ENCODE measurements around the gene ZNF487.
"Not testable (repeated sequence)": the region's sequence is repeated elsewhere in the genome, so short reads cannot be mapped to it uniquely, and the experiment has no call there.

The ZNF487 gene

GRCh38 chr10:43436291-43437140 is at the start of gene ZNF487:
Gene ZNF487 (plus strand): TSS chr10:43437111. CDS start chr10:43475814, 38,703 bp downstream.
- DNase-seq = peak; percentile 71

GRCh38 chr10:43387678-43388032 is 49.3 kb upstream of the ZNF487 start:
- no peak for DNase-seq

GRCh38 chr10:43389867-43390266 is 47.0 kb upstream of the ZNF487 start:
- no peak for DNase-seq

GRCh38 chr10:43390333-43390732 is 46.6 kb upstream of the ZNF487 start:
- no peak for DNase-seq

GRCh38 chr10:43390759-43391158 is 46.2 kb upstream of the ZNF487 start:
- no peak for DNase-seq

- no peak for DNase-seq
Observed at GRCh38 chr10:43391496-43391895, 45.4 kb upstream of the ZNF487 start.

GRCh38 chr10:43392748-43393147 is 44.2 kb upstream of the ZNF487 start:
- no peak for DNase-seq

GRCh38 chr10:43393186-43393585 is 43.7 kb upstream of the ZNF487 start:
- not testable (repeated sequence) for DNase-seq

GRCh38 chr10:43393606-43394360 is 43.1 kb upstream of the ZNF487 start:
- DNase-seq = no peak

GRCh38 chr10:43394868-43395267 is 42.0 kb upstream of the ZNF487 start:
- no peak for DNase-seq

GRCh38 chr10:43395571-43396060 is 41.3 kb upstream of the ZNF487 start:
- no peak for DNase-seq

- DNase-seq = peak; percentile 71
Observed at GRCh38 chr10:43396061-43396927, 40.6 kb upstream of the ZNF487 start.

GRCh38 chr10:43396928-43397624 is 39.8 kb upstream of the ZNF487 start:
- peak; percentile 90 for DNase-seq

- no peak for DNase-seq
Observed at GRCh38 chr10:43398939-43399319, 38.0 kb upstream of the ZNF487 start.

- no peak for DNase-seq
Observed at GRCh38 chr10:43399320-43400310, 37.3 kb upstream of the ZNF487 start.

- no peak for DNase-seq
Observed at GRCh38 chr10:43401627-43402026, 35.3 kb upstream of the ZNF487 start.

GRCh38 chr10:43402176-43402575 is 34.7 kb upstream of the ZNF487 start:
- DNase-seq = no peak

GRCh38 chr10:43402880-43403452 is 33.9 kb upstream of the ZNF487 start:
- no peak for DNase-seq

GRCh38 chr10:43403911-43404703 is 32.8 kb upstream of the ZNF487 start:
- no peak for DNase-seq

GRCh38 chr10:43404704-43405084 is 32.2 kb upstream of the ZNF487 start:
- DNase-seq = no peak

Measured in DMS153 (cell line).